Stimulated activated CD8-positive, alpha-beta memory T cell treated with anti-CD3 and anti-CD28 coated beads, Interleukin-7, amount 100 ng/mL, for 1 hour (primary cell): ENCODE results near the gene OBSCN.

ENCODE experiments used
- DNase-seq, 2 donors: peaks; one replicate each; pipeline ENCODE4 v3.0.0-alpha.2; 2020; ENCODE audit warnings: low read depth in 2 of 2

OBSCN gene

DNA sequence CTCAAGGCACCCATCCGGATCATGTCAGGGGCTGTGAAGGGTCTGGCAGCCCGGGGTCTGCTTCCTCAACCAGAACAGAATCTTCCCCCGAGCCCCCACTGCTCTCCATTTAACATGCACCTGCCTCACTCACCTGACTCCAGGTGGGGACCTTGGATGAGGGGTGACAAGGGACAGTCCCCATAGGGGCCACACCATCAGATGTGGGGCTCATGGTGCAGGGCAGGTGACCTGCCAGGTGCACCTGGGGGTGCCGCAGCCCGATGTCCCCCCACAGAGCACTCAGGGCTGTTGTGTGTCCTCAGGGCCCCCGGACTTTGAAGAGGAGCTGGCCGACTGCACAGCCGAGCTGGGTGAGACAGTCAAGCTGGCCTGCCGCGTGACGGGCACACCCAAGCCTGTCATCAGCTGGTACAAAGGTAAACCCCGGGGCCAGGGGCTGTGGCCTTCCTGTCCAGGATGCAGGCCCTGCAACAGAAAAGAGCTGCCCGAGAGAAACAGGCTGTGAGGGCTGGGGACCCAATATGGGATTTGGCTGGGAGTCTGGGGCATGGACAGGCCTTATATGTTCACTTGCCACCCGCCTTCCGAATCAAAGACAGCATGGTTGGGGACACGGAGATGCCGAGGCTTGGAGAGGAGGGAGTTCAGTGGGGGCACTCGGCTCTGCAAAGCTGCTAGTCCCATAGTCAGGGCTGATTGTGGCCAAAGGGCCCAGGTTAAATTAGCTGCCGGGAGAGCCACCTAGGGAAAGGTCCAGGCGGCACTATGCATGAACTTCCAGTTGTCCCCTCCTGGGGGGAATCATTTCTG, 134.2 kb downstream of the OBSCN start:
- no peak for DNase-seq

DNA sequence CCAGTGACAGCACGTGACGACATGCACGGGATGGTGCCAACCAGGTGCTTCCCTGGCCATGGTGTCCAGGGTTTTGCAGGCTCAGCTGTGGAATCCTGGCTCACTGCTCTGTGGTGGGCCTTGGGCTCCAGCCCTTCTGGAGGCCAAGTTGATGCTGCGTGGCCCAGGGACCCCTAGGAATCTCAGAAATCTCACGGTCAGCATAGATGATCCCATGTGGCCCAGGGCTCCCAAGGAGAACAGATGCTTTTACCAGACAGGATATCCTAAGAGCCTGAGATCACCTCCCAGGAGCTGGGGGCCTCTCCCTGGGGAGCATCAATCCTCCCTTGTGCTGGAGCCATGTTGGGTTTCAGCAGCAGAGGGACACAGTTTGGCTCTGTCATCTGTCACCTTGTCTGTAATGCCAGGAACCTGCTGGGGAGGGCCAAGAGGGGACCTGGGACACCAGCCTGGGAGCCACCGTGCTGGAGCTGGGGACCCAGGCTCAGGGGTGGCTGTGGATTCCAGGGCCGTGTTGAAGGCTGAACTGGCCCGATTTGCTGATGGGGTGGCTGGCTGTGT, 134.9 kb downstream of the OBSCN start:
- no peak for DNase-seq

DNA sequence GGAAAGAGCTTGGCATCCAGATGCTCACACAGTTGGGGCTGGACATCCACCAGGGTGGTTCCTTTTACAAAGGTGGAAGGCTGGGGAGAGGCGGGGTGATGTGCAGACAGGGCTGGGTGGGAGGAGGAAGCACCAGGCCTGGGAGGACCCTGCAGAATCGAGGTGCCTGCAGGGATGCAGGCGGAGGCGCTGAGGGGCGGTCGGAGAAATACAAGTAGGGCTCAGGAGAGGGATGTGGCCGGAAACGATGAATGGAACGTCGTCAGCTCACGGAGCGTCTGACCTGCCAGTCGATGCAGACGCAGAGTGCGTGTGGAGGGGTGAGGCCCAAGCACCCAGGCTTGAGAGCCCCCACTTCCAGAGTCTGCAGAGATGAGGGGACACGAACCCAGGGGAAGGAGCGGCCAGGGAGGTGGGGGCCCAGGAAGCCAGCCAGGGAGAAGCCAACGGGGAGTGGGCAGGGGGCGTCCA, 135.4 kb downstream of the OBSCN start:
- no peak for DNase-seq

DNA sequence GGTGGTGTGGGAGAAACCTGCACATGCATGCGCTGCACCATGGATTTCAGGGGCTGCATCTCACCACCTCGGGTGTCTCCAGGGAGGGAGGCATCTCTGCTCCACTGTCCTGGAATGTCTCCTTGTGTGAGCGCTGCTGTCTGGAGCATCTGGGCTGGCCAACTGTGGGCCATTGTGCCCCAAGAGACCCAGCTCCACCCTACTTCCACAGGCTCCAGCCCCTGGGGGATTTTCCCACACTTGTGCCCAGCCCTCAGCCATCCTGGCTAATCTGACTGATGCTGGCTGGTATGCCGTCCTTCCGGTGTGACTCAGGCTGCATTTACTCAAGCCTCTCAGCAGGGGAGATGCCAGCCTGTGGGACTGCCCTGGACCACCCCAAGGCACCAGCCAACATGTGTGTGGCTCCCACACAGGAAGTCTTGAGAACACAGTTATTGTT, 136.8 kb downstream of the OBSCN start:
- DNase-seq, result no peak

DNA sequence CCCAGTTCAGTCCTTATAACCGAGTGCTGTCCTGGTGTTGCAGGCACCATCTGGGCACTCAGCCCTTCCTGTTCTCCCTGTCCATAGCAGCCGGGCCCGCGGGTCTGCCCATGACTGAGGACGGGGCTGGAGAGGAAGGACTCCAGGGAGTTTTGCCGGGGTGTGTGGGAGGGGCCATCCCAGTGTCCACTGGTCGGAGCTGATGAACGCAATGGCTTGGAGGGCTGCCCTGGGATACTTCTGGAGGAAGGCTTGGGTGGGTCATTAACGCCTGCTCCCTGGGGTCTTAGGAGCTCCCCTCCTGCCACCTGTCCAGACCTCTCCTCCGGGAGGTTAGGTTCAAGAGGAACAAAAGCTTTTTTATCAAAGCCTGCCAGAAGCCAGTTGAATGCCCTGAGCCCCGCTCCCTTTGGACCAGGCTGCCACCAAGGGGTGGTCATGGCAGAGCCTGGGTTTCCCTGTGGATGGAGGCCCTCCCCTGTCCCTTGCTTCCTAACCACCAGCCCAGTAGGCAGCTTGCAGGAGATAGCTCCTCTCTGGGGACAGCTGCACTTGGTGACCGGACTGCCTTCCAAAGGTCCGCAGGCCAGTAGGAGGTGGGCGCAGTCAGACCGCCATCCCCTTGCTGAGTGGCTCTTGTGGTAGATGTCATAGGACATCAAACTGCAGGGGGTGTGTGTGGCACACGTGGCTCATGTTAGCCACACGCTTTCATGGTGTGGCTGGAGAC, 137.5 kb downstream of the OBSCN start:
- no peak for DNase-seq

DNA sequence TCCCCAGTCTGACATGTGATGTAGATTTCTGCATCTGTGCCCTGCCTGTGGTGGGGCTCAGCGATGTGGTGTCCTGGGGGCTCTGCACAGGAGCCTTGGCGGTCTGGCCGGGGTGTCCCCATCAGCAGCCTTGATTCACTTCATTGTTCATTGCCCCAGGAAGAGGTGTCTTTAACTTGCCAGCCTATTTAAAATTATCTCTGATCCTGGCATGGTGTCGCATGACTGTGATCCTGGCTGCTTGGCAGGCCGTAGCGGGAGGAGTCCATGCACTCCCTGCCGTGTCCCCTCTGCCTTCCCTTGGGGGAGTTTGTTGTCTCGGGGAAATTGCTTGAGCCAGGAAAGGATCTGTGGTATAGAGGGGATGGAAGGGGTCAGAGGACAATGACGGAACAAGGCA, 138.9 kb downstream of the OBSCN start:
- no peak for DNase-seq

DNA sequence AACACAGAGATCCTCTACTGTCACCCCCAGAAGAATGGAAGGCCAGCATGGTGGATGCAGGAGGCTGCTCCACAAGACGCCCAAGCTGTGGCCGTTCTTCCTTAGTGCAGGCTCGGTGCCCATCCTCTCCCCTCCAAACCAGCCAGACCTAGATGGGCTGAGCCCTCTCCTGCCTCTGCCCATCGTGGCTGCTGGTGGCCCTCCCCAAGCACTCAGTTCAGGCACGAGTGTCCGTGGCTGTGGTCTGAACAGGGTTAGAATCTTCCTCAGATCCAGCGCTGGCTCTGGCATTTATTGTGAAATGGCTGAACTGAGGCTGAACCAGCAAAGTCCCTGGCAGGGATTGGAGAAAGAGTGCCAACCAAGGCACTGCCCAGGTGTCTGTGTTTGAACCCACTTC, 139.3 kb downstream of the OBSCN start:
- DNase-seq, result no peak

DNA sequence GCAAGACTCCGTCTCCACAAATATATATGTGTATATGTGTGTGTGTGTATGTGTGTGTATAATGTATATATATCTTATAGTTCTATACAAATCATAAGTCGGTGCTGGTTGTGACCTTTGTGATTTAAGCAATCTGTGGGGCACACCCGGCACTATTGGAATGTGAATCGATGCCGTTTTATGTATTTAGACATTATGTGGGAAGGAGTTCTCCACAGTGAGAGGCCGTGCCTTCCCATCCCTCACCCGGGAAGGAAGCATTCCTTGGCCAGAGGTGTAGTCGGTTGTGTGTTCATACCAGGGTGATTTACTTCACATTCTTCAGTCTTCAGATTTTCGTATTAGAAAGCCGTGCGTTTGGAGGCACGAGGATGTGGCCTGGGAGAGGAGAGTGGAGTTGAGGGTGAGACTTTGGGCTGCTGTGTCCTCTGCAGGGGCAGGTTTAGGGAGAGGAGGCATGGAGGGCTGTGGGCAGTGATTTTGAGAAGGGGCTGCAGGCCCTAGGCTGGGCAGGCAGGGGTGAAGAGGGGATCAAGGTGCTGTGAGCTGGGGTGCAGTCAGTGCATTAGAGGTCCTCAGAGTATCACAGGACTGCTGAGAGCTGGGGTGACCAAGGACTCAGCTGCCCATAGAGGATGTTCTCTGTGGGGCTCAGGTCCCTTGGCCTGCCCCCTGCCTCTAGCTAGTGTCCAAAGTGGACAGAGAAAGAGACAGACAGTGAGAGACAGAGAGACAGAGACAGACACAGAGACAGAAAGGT, 141.0 kb downstream of the OBSCN start:
- no peak for DNase-seq

DNA sequence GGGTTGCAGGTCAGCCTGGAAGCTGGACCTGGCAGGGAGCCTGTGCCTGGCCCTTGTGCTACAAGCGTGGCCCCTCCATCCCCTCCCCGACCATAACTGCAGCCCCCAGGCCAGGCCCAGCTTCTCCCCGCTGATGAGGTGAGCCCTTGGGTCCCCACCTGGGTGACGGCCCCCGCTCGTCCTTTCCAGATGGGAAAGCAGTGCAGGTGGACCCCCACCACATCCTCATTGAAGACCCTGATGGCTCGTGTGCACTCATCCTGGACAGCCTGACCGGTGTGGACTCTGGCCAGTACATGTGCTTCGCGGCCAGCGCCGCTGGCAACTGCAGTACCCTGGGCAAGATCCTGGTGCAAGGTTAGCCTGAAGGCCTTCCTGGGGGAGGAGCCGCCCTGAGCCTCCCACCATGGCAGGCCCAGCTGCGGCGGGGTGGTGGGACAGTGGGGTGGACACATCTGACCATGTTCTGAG, 141.9 kb downstream of the OBSCN start:
- DNase-seq, result no peak

DNA sequence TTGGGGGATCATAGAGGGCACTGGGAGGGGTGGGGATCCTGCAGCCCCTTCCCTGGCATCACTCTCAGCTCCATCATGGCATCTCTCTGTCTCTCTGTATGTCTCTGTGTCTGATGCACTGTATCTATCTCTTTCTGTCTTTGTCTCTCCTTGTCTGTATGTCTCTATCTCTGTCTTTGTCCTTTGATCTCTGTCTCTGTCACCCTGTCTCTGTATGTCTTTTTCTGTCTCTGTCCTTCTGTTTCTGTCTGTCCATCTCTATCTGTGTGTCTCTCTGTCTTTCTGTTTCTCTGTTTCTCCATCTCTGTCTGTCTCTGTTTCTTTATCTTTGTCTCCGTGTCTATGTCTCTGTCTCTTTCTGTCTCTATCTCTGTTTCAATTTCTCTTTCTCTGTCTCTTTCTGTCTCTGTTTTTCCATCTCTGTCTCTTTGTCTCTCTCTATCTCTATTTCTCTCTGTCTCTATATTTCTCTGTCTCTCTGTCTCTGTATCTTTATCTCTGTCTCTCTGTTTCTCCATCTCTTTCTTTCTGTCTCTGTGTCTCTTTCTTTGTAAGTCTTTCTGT, 142.4 kb downstream of the OBSCN start:
- no peak for DNase-seq

DNA sequence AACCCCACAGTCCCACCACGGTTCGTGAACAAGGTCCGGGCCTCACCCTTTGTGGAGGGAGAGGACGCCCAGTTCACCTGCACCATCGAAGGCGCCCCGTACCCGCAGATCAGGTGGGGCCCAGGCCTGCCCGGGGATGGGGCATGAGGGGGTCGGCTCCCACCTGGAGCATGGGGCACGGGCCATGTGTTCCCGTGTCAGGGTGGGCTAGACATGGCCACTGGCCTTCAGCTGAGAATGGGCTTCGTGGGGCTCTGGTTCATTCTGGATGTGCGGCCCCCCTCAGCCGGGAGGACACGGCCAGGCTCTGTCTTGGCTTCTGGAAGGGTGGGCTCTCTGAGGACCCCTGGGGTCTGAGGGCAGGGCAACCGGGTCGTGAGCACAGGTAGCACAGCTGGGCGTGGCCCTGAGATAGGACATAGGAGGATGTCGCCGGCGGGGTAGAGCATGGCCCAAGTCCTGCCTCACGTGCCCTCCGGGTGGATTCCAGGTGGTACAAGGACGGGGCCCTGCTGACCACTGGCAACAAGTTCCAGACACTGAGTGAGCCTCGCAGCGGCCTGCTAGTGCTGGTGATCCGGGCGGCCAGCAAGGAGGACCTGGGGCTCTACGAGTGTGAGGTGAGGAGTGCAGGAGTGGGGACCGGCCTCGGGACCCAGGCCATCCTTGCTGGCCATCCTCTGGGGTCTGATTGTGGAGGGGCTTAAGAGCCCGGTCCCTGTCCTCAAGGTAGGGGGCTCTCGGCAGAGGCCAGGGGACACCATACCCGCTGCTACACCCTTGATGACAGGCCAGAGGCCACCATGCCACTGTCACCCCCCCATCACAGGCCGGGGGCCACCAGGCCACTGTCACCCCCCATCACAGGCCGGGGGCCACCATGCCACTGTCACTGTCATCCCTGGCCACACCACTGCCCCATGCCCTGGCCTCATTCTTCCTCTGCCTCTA, 143.3 kb downstream of the OBSCN start:
- DNase-seq, result no peak

DNA sequence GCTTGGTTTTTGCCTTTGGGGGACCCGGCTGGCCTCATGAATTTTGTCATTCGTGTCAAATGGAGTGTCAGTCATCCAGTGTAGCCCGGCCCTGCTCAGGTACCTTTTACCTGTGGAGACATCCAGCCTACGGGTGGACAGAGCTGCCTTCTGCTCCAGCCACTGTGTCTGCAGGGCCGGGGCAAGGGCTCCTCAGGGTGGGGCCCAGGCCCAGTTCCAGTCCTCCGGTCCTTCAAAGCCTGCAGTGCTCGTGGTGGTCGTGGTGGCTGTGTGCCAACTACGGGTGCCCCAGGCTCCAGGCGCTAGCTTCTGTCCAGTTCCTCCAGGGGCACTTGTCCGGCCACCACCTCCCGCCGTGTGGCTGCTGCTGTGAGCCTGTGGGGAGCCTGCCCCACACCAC, 144.0 kb downstream of the OBSCN start:
- no peak for DNase-seq

DNA sequence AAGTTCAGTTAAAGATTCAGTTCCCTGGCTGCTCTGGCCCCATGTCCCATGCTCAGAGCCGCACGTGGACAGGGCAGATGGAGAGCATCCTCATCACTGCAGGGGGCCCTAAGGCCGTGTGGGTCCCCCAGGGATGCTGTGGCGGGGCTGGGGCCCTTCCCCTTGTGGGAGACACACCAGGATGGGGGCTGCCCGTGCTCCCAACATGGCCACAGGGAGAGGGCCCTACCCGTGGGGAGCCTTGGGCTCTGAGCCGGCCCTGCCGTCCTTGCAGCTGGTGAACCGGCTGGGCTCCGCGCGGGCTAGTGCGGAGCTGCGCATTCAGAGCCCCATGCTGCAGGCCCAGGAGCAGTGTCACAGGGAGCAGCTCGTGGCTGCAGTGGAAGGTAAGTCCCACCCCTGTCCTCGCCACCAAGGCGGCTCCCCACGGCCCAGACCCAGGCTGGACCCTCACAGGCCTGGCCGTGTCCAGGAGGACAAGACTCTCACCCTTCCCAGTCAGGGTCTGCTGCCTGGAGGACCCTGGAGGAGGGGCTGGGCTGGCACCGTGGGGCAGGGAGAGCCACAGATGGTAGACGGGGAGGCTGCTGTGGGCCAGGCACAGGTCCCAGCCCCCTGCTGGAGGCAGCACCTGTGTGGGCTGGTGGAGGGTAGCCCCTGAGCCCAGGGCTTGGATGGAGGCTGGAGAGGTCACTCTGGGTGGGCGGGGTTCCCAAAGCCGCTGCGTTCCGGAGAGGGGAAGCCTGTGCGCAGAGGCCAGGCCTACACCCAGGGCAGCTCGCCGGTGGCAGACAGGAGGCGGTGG, 145.0 kb downstream of the OBSCN start:
- no peak for DNase-seq

DNA sequence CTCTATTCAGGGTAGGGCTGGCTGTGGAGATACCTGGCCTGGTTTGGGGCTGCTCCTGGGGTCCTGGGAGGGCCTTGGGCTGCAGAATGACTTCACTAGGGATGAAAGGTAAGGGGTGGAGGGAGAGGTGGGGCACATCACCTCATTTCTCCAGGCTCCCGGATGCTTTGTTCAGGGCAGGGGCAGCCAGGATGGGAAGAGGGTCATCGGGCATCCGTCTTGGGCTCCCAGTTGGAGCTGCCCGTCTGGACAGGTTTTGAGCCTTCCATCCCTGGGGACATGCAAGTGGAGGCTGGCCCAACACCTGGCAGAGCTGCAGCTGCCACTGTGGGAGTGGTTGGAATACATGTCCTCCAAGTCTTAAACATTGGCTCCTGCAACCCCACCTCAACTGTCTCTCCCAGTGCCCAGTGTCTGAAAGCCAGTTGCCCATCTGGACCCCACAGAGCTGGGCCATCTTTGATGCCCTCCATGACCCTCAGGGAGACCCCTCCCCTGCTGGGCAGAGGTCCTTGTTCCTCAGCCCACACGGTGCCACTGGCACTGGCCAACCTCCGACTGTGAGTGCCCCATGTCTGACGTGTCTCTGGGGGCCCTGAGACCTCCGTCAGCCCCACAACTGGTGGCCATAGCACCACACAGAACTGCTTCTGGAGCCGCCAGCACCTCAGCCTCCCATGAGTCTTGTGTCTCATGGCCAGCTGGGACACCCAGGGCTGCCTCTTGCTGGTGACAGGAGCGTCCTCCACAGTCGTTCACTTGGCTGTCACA, 145.9 kb downstream of the OBSCN start:
- DNase-seq, result no peak

DNA sequence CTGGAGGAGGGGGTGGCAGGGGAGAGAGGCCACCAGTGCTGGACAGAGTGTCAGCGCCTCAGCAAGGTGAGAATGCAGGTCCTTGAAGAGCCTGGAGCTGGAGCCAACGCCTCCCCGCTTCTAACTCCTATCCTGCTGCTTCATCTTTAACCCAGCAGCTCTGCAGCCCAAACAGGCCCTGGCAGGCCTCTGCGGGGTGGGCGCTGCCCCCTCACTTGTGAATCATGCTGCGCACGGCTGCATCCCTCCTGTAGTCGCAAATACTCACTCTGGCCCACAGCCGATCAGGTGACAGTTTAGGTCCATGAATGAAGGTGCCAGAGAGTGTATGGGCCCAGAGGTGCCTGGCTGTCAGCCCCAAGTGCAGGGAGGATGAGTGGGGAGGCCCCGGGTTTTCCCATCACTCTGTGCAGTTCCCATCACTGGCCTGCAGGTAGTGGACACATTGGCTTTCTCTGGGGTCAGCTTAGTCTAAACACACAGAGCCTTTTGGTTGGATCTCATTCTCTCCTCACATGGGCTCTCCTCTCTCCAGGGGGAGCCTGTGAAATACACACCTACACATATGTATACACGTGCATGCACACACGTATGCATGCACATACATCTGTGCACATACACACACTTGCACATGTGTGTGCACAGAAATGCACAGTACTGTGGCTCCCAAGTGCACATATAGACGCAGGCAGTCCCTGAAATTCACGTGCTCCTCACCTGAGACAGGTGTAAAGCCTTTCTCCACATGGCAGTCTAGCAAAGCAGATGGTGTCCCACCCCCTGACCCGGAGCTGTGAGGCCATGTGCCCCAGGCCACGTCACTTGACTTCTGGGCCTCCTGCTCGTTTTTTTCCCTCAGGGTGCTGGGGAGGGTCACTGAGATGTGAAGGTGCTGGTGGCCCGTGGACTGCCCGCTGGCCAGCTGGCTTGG, 146.8 kb downstream of the OBSCN start:
- DNase-seq, result no peak

DNA sequence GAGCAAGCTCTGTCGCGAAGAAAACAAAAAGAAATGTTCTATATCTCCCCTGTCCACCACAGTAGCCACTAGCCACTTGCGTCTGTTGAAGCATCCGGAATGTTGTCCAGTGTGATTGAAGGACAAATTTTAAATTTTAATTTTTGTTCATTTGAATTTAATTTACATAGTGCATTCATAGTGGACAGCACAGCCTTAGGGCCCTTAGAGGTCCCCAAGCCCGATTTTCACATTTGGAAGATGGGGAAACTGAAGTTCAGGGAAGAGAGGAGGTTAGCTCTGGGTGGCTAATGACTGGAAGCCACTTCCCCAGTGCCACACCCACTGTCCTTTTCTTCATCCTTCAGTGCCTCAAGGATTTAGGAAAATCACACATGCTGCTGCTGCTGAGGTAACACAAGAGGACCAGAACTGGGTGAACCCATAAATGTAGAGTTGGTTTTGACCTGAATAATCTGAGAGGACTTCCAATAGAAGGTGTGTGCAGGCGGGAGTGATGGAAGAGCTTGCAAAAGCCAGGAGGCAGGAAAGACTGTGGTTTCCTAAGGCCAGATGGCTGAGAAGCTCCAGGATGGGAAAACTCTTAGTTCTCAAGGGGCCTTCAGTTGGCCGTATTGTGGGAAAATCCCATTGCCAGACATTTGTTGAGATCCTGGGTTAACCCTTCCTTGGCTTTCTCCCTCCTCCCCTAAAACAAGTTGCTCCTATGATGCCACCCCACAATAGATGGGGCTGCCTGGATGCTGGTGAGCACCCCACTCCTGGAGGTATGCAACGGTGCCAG, 149.2 kb downstream of the OBSCN start:
- DNase-seq, result no peak
